HEK293 (cell line): ENCODE data around the gene MTARC2.

Experiments
- CTCF ChIA-PET: fragments of 350-600 bp; formaldehyde crosslinking; extraction: SDS; loops from one replicate; lab custom pipeline; 2021; ENCODE audit warnings: antibody characterized with exemption; lab: Yijun Ruan, JAX
- POLR2A ChIA-PET: fragments of 300-600 bp; formaldehyde crosslinking; extraction: SDS; loops from one replicate; lab custom pipeline; 2020; ENCODE audit warnings: antibody characterized with exemption, inconsistent platforms; lab: Yijun Ruan, JAX
- H3K27ac ChIP-seq: fragments of 200-500 bp; sonication (Bioruptor generic); 2 replicates; pipeline ENCODE4 v1.5.1; 2014; ENCODE audit warnings: low read depth, low read length, control low read depth, inconsistent platforms; ENCODE audit errors: extremely low read depth
- H3K36me3 ChIP-seq, 2 experiments: fragments of 200-500 bp in 1 of 2; sonication (Bioruptor generic) in 1 of 2; 1 replicate in 1 of 2; 2 replicates in 1 of 2; pipeline ENCODE4 v1.5.1; 2014 to 2017; ENCODE audit warnings: inconsistent platforms in 2 of 2, low read length in 2 of 2; ENCODE audit not compliant: control insufficient read depth in 2 of 2, insufficient read depth in 1 of 2
- H3K4me1 ChIP-seq: fragments of 200-500 bp; sonication (Bioruptor generic); 2 replicates; pipeline ENCODE4 v1.5.1; 2014; ENCODE audit warnings: mild to moderate bottlenecking, low read length, inconsistent platforms; ENCODE audit not compliant: control insufficient read depth, insufficient read depth
- H3K4me3 ChIP-seq: 2 replicates; pipeline ENCODE4 v1.5.1; 2011; ENCODE audit warnings: low read depth, mild to moderate bottlenecking, control low read depth, low read length, moderate library complexity
- H3K9me3 ChIP-seq: fragments of 200-500 bp; sonication (Bioruptor generic); 2 replicates; pipeline ENCODE4 v1.5.1; 2014; ENCODE audit warnings: low read depth, low read length, inconsistent platforms; ENCODE audit not compliant: control insufficient read depth, insufficient read depth
- ZFHX2 ChIP-seq: fragments of 450-650 bp; formaldehyde crosslinking; conservative IDR thresholded peaks from 2 replicates; pipeline ENCODE4 v1.5.1; 2016; ENCODE audit warnings: missing biosample characterization, missing genetic modification characterization
- ZNF146 ChIP-seq: fragments of 450-650 bp; formaldehyde crosslinking; IDR thresholded peaks from 2 replicates; pipeline ENCODE4 v1.5.1; 2016; ENCODE audit warnings: missing biosample characterization, missing genetic modification characterization
- ZNF223 ChIP-seq: fragments of 450-650 bp; formaldehyde crosslinking; IDR thresholded peaks from 2 replicates; pipeline ENCODE4 v1.5.1; 2016; ENCODE audit warnings: missing biosample characterization, missing genetic modification characterization
- ZNF280D ChIP-seq: fragments of 450-650 bp; formaldehyde crosslinking; IDR thresholded peaks from 2 replicates; pipeline ENCODE4 v1.5.1; 2016; ENCODE audit warnings: missing biosample characterization, missing genetic modification characterization
- ZNF510 ChIP-seq: fragments of 450-650 bp; formaldehyde crosslinking; IDR thresholded peaks from 2 replicates; pipeline ENCODE4 v1.5.1; 2018; ENCODE audit warnings: mild to moderate bottlenecking, missing genetic modification characterization, missing biosample characterization; ENCODE audit not compliant: insufficient replicate concordance
- ZNF571 ChIP-seq: fragments of 450-650 bp; formaldehyde crosslinking; IDR thresholded peaks from 2 replicates; pipeline ENCODE4 v1.5.0; 2017; ENCODE audit warnings: missing biosample characterization, missing genetic modification characterization
- ZNF580 ChIP-seq: fragments of 450-650 bp; formaldehyde crosslinking; IDR thresholded peaks from 2 replicates; pipeline ENCODE4 v1.5.1; 2016; ENCODE audit warnings: missing biosample characterization, missing genetic modification characterization
- ZNF626 ChIP-seq: fragments of 450-650 bp; sonication (Bioruptor Pico); formaldehyde crosslinking; IDR thresholded peaks from 2 replicates; pipeline ENCODE4 v1.5.1; 2018; ENCODE audit warnings: missing biosample characterization, missing genetic modification characterization, inconsistent platforms
- ZNF645 ChIP-seq: fragments of 450-650 bp; formaldehyde crosslinking; IDR thresholded peaks from 2 replicates; pipeline ENCODE4; 2016; ENCODE audit warnings: missing biosample characterization, missing genetic modification characterization
- ZNF658 ChIP-seq: fragments of 450-650 bp; formaldehyde crosslinking; IDR thresholded peaks from 2 replicates; pipeline ENCODE4; 2016; ENCODE audit warnings: missing biosample characterization, missing genetic modification characterization
- ZNF664 ChIP-seq: fragments of 450-650 bp; formaldehyde crosslinking; IDR thresholded peaks from 2 replicates; pipeline ENCODE4 v1.5.1; 2016; ENCODE audit warnings: missing biosample characterization, missing genetic modification characterization
- ZNF747 ChIP-seq: fragments of 450-650 bp; formaldehyde crosslinking; IDR thresholded peaks from 2 replicates; pipeline ENCODE4 v1.5.1; 2016; ENCODE audit warnings: missing biosample characterization, missing genetic modification characterization
- ZNF768 ChIP-seq: fragments of 450-650 bp; formaldehyde crosslinking; IDR thresholded peaks from 2 replicates; pipeline ENCODE4 v1.5.1; 2018; ENCODE audit warnings: missing biosample characterization, mild to moderate bottlenecking, missing genetic modification characterization
- TF ChIP-seq, protein P1 (sequence below): fragments of 450-650 bp; formaldehyde crosslinking; IDR thresholded peaks from 2 replicates; pipeline ENCODE4 v1.5.1; 2016; ENCODE audit warnings: missing biosample characterization, missing genetic modification characterization

Gene MTARC2

DNA sequence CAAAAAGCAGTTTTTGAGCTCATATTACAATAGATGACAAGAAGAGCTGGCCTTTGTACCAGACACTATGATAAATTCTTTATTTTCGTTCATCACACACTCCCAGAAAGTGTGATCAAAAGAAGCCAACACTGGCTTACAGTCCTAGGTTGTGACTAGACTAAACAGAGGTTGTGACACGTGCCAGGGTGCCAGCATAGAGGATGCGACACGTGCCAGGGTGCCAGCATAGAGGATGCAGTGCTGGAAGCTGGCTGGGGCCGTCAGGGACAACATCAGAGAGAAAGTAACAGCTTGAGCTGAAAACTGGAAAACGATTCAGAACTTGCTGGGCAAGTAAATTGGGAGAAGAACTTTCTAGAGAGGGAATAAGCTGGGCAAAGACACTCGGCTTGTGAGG is 40.8 kb downstream of the MTARC2 start:
- CTCF ChIA-PET = interaction anchor here (0.6 to 4.5 kb wide), 9 partner anchors 13 to 588 kb away, joined by 3 to 25 read pairs (median 4); no protein-coding TSS in a partner anchor
- POLR2A ChIA-PET = no interaction called here
- Histone ChIP-seq H3K4me3 (no peak overlapping the region), H3K4me1 (peaks cover 13% of the 10 kb centered on the region), H3K36me3 (peaks cover 4 to 18% of the 10 kb centered on the region in 2 experiments; a peak in 2 of 3 replicates), H3K27ac (no peak overlapping the region), H3K9me3 (no peaks in the 10 kb centered on the region)
- TF ChIP-seq ZNF645 (tag by site-specific recombination) (no peak), ZNF768 (no peak), ZNF571 (tag by site-specific recombination) (no peak)

- Histone ChIP-seq H3K4me1 (peaks cover 13% of the 10 kb centered on the region), H3K4me3 (no peak overlapping the region), H3K36me3 (peaks cover 4 to 17% of the 10 kb centered on the region in 2 experiments; a peak in 2 of 3 replicates), H3K9me3 (no peaks in the 10 kb centered on the region), H3K27ac (no peak overlapping the region)
- TF ChIP-seq ZNF280D (tag by site-specific recombination) (0 out of 2 replicates have a peak, but pooled peaks have one; percentile 63), ZNF658 (no peak), ZNF146 (tag by site-specific recombination) (peak; percentile 99), ZNF223 (tag by site-specific recombination) (no peak), ZNF580 (tag by site-specific recombination) (0 out of 2 replicates have a peak, but pooled peaks have one; percentile 45), ZNF626 (tag by site-specific recombination) (peak; percentile 62; the same call in 1 of the 2 replicates)
- ChIA-PET CTCF (interaction anchor here (0.6 to 4.5 kb wide), 5 partner anchors 10 to 920 kb away, joined by 3 to 25 read pairs (median 4); no protein-coding TSS in a partner anchor), POLR2A (no interaction called here)
Measured at GRCh38 chr1:220789532-220790147, 41.5 kb downstream of the MTARC2 start.

DNA sequence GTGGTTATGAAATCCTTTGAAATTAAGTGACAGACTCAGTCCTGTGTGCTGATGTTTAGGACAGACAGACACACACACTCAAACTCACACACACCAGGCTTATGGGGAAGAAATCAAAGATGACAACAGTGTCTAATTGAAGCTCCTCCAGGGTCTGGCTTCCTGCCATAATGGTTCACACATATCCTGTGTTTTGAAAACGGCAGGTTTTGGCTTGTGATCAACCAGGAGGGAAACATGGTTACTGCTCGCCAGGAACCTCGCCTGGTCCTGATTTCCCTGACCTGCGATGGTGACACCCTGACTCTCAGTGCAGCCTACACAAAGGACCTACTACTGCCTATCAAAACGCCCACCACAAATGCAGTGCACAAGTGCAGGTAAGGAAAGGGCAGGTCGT is 43.2 kb downstream of the MTARC2 start:
- TF ChIP-seq ZFHX2 (tag by site-specific recombination) (peak; percentile 12; the same call in 1 of the 2 replicates), ZNF510 (tag by site-specific recombination) (no peak)
- Histone ChIP-seq H3K36me3 (peaks cover 4 to 22% of the 10 kb centered on the region in 2 experiments; a peak in 2 of 3 replicates), H3K27ac (no peak overlapping the region), H3K4me3 (no peak overlapping the region), H3K9me3 (no peaks in the 10 kb centered on the region), H3K4me1 (peaks cover 12% of the 10 kb centered on the region)
- POLR2A ChIA-PET = no interaction called here
- CTCF ChIA-PET = interaction anchor here (1.1 to 4.5 kb wide), 5 partner anchors 12 to 510 kb away, joined by 4 to 25 read pairs (median 6); no protein-coding TSS in a partner anchor

GRCh38 chr1:220791956-220792355 is 43.8 kb downstream of the MTARC2 start:
- ChIA-PET POLR2A (no interaction called here), CTCF (interaction anchor here (1.7 to 4.5 kb wide), 2 partner anchors 11 to 16 kb away, joined by 4 to 25 read pairs; no protein-coding TSS in a partner anchor)
- Histone ChIP-seq H3K9me3 (no peaks in the 10 kb centered on the region), H3K36me3 (peaks cover 4 to 29% of the 10 kb centered on the region in 2 experiments; a peak in 2 of 3 replicates), H3K4me3 (no peak overlapping the region), H3K27ac (no peak overlapping the region), H3K4me1 (peaks cover 10% of the 10 kb centered on the region; the same call in 1 of the 2 replicates)
- TF ChIP-seq ZNF747 (tag by site-specific recombination) (no peak), ZNF664 (tag by site-specific recombination) (no peak)
- TF ChIP-seq, protein P1, sequence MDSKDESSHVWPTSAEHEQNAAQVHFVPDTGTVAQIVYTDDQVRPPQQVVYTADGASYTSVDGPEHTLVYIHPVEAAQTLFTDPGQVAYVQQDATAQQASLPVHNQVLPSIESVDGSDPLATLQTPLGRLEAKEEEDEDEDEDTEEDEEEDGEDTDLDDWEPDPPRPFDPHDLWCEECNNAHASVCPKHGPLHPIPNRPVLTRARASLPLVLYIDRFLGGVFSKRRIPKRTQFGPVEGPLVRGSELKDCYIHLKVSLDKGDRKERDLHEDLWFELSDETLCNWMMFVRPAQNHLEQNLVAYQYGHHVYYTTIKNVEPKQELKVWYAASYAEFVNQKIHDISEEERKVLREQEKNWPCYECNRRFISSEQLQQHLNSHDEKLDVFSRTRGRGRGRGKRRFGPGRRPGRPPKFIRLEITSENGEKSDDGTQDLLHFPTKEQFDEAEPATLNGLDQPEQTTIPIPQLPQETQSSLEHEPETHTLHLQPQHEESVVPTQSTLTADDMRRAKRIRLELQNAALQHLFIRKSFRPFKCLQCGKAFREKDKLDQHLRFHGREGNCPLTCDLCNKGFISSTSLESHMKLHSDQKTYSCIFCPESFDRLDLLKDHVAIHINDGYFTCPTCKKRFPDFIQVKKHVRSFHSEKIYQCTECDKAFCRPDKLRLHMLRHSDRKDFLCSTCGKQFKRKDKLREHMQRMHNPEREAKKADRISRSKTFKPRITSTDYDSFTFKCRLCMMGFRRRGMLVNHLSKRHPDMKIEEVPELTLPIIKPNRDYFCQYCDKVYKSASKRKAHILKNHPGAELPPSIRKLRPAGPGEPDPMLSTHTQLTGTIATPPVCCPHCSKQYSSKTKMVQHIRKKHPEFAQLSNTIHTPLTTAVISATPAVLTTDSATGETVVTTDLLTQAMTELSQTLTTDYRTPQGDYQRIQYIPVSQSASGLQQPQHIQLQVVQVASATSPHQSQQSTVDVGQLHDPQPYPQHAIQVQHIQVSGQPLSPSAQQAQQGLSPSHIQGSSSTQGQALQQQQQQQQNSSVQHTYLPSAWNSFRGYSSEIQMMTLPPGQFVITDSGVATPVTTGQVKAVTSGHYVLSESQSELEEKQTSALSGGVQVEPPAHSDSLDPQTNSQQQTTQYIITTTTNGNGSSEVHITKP = no peak
